Mesenchymal stem cell (in vitro differentiated cells and primary cell): ENCODE measurements around the gene RNF32.

Experiments used
- DNase-seq: peaks from one replicate; pipeline ENCODE4 v3.0.0-alpha.2; 2013
- H2AFZ ChIP-seq: one replicate; pipeline ENCODE4 v1.6.1; 2013; ENCODE audit warnings: low read depth, mild to moderate bottlenecking, control low read depth, inconsistent platforms, low read length, moderate library complexity
- H2AK5ac ChIP-seq: 2 replicates; pipeline ENCODE4 v1.6.1; 2013; ENCODE audit warnings: low read length, moderate library complexity, mild to moderate bottlenecking, inconsistent platforms; ENCODE audit not compliant: severe bottlenecking
- H2BK120ac ChIP-seq: one replicate; pipeline ENCODE4 v1.6.1; 2013; ENCODE audit warnings: low read depth, mild to moderate bottlenecking, inconsistent platforms, low read length, moderate library complexity
- H2BK12ac ChIP-seq, 2 experiments: one replicate each; pipeline ENCODE4 v1.6.1; 2013; ENCODE audit warnings: inconsistent platforms in 2 of 2, low read length in 2 of 2, mild to moderate bottlenecking in 2 of 2, moderate library complexity in 2 of 2, control low read depth in 1 of 2
- H2BK15ac ChIP-seq: one replicate; pipeline ENCODE4 v1.6.1; 2013; ENCODE audit warnings: mild to moderate bottlenecking, low read depth, inconsistent platforms; ENCODE audit not compliant: poor library complexity, severe bottlenecking
- H2BK5ac ChIP-seq: 2 replicates; pipeline ENCODE4 v1.6.1; 2013; ENCODE audit warnings: low read depth, mild to moderate bottlenecking, low read length, control low read depth, inconsistent platforms; ENCODE audit not compliant: poor library complexity, severe bottlenecking
- H3K14ac ChIP-seq, 2 experiments: one replicate each; pipeline ENCODE4 v1.6.1; 2013; ENCODE audit warnings: inconsistent platforms in 2 of 2, low read length in 2 of 2, control low read depth in 1 of 2, mild to moderate bottlenecking in 1 of 2, moderate library complexity in 1 of 2
- H3K18ac ChIP-seq, 2 experiments: one replicate each; pipeline ENCODE4 v1.6.1; 2013; ENCODE audit warnings: inconsistent platforms in 2 of 2, low read length in 2 of 2, control low read depth in 1 of 2, low read depth in 1 of 2, mild to moderate bottlenecking in 1 of 2
- H3K23ac ChIP-seq, 2 experiments: one replicate each; pipeline ENCODE4 v1.6.1; 2013; ENCODE audit warnings: inconsistent platforms in 2 of 2, low read length in 2 of 2, mild to moderate bottlenecking in 2 of 2, moderate library complexity in 2 of 2, control low read depth in 1 of 2
- H3K27ac ChIP-seq: 2 replicates; pipeline ENCODE4 v1.5.1; 2013; ENCODE audit warnings: mild to moderate bottlenecking, moderate library complexity, low read length, control low read depth, inconsistent platforms; ENCODE audit not compliant: poor library complexity, severe bottlenecking
- H3K27me3 ChIP-seq, 2 experiments: 2 replicates each; pipeline versions ENCODE4 v1.6.1 to v1.7.0; 2013; ENCODE audit warnings: low read length in 2 of 2, mild to moderate bottlenecking in 2 of 2, moderate library complexity in 2 of 2, control low read depth in 1 of 2, inconsistent platforms in 1 of 2; ENCODE audit not compliant: control insufficient read depth in 1 of 2, insufficient read depth in 1 of 2
- H3K36me3 ChIP-seq, 2 experiments: 2 replicates each; pipeline versions ENCODE4 v1.6.1 to v1.7.0; 2013; ENCODE audit warnings: low read length in 2 of 2, control low read depth in 1 of 2, inconsistent platforms in 1 of 2, low read depth in 1 of 2, mild to moderate bottlenecking in 1 of 2; ENCODE audit not compliant: insufficient read depth in 2 of 2, control insufficient read depth in 1 of 2
- H3K4ac ChIP-seq, 2 experiments: one replicate each; pipeline ENCODE4 v1.6.1; 2013; ENCODE audit warnings: inconsistent platforms in 2 of 2, low read length in 2 of 2, mild to moderate bottlenecking in 2 of 2, moderate library complexity in 2 of 2, control low read depth in 1 of 2, low read depth in 1 of 2
- H3K4me1 ChIP-seq: 2 replicates; pipeline ENCODE4 v1.6.1; 2013; ENCODE audit warnings: low read depth, low read length, control low read depth; ENCODE audit not compliant: control insufficient read depth, insufficient read depth
- H3K4me2 ChIP-seq: 2 replicates; pipeline ENCODE4 v1.6.1; 2013; ENCODE audit warnings: low read length, mild to moderate bottlenecking, inconsistent platforms; ENCODE audit not compliant: poor library complexity, severe bottlenecking
- H3K4me3 ChIP-seq, 2 experiments: 2 replicates each; pipeline versions ENCODE4 v1.5.1 to v1.7.0; 2013; ENCODE audit warnings: low read length in 2 of 2, mild to moderate bottlenecking in 2 of 2, control low read depth in 1 of 2, low read depth in 1 of 2; ENCODE audit not compliant: insufficient read depth in 1 of 2
- H3K79me1 ChIP-seq: replicated peaks from 2 replicates; pipeline ENCODE4 v1.6.1; 2013; ENCODE audit warnings: mild to moderate bottlenecking, control low read depth, low read length, inconsistent platforms; ENCODE audit not compliant: poor library complexity, severe bottlenecking
- H3K9ac ChIP-seq: 2 replicates; pipeline ENCODE4 v1.7.0; 2013; ENCODE audit warnings: mild to moderate bottlenecking, low read length, moderate library complexity
- H3K9me3 ChIP-seq: 2 replicates; pipeline ENCODE4 v1.7.0; 2013; ENCODE audit warnings: mild to moderate bottlenecking, low read length; ENCODE audit not compliant: control insufficient read depth
- H4K8ac ChIP-seq: one replicate; pipeline ENCODE4 v1.6.1; 2013; ENCODE audit warnings: inconsistent platforms, mild to moderate bottlenecking, low read length, moderate library complexity
- H4K91ac ChIP-seq: one replicate; pipeline ENCODE4 v1.6.1; 2013; ENCODE audit warnings: mild to moderate bottlenecking, low read length, inconsistent platforms
- WGBS: methylation state at CpG from one replicate; pipeline ENCODE4 v1.1.7; 2013; ENCODE audit warnings: mixed read lengths; 5-methylcytosine and 5-hydroxymethylcytosine counted together

Gene RNF32

DNA sequence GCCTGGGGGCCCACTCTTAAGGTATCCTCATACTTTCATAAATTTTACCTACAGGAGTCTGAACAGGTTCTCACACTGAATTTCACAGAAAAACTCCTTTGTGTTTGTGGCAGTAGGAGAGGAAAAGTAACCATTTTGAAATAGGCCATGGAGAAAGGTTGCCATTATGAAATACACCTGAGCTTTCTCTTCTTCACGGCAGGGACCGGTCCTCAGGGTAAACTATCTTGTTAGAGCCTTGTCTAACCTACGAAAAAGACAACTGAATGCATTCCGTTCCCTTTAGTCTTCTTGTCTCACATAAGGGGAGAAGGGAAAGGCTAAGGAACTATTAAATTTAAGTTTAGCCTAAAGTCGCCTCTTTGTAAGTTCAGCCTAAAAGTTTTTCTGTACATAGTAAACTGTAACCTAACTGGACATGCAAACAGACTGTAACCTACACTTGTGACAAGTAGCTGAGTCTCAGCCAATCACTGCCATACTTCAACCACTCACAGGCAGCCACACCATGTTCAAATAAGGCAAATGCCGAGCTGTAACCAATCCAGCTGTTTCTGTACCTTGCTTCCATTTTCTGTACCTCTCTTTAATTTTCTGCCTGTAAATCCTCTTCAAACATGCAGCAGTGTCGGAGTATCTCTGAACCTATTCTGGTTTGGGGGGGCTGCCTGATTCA, 14.2 kb upstream of the RNF32 start:
- Histone ChIP-seq H2BK15ac (no peak overlapping the region), H2BK12ac (no peak overlapping the region), H3K9ac (no peak overlapping the region), H3K18ac (no peak overlapping the region), H2BK5ac (no peak overlapping the region), H2BK120ac (no peak overlapping the region), H3K27me3 (no peaks in the 10 kb centered on the region), H3K14ac (no peak overlapping the region), H2AFZ (no peak overlapping the region), H4K8ac (no peak overlapping the region), H2AK5ac (no peak overlapping the region), H3K4me2 (no peak overlapping the region), H3K79me1 (peaks cover 5% of the 10 kb centered on the region), H4K91ac (no peak overlapping the region), H3K4me3 (no peak overlapping the region), H3K27ac (no peak overlapping the region), H3K4me1 (no peaks in the 10 kb centered on the region), H3K9me3 (peaks cover 22% of the 10 kb centered on the region), H3K23ac (no peak overlapping the region), H3K36me3 (no peaks in the 10 kb centered on the region), H3K4ac (no peak overlapping the region)
- DNase-seq: no peak
- 96% methylated on average over 7 of the region's 7 CpGs for WGBS

DNA sequence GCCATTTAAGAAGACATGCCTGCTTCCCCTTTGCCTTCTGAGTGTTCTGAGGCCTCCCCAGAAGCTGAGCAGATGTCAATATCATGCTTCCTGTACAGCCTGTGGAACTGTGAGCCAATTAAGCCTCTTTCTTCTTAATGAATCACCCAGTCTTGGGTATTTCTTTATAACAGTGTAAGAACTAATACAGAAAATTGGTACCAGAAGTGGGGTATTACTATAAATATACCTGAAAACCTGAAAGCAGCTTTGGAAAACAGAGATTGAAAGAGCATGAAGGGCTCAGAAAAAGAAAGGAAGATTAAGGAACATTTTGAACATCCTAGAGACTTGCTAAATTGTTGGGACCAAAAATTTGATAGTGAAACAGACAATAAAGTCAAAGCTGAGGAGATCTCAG, 12.0 kb upstream of the RNF32 start:
- H3K4me1 ChIP-seq: no peaks in the 10 kb centered on the region
- H3K18ac ChIP-seq: no peak overlapping the region
- H4K8ac ChIP-seq: no peak overlapping the region
- DNase-seq: no peak
- peaks cover 5% of the 10 kb centered on the region for H3K79me1 ChIP-seq
- no peak overlapping the region for H3K4me3 ChIP-seq
- no peak overlapping the region for H2AK5ac ChIP-seq
- H3K4me2 ChIP-seq: no peak overlapping the region
- no peaks in the 10 kb centered on the region for H3K36me3 ChIP-seq
- no peak overlapping the region for H2BK15ac ChIP-seq
- no peak overlapping the region for H2AFZ ChIP-seq
- no peak overlapping the region for H2BK12ac ChIP-seq
- no peaks in the 10 kb centered on the region for H3K27me3 ChIP-seq
- H4K91ac ChIP-seq: no peak overlapping the region
- H3K27ac ChIP-seq: no peak overlapping the region
- H3K9ac ChIP-seq: no peak overlapping the region
- H3K23ac ChIP-seq: no peak overlapping the region
- H3K14ac ChIP-seq: no peak overlapping the region
- peaks cover 22% of the 10 kb centered on the region for H3K9me3 ChIP-seq
- H3K4ac ChIP-seq: no peak overlapping the region
- no peak overlapping the region for H2BK120ac ChIP-seq
- H2BK5ac ChIP-seq: no peak overlapping the region

- no peak overlapping the region for H2BK12ac ChIP-seq
- H3K9ac ChIP-seq: no peak overlapping the region
- H3K36me3 ChIP-seq: no peaks in the 10 kb centered on the region
- DNase-seq: no peak
- no peak overlapping the region for H3K18ac ChIP-seq
- H3K14ac ChIP-seq: no peak overlapping the region
- H3K4me1 ChIP-seq: no peaks in the 10 kb centered on the region
- H3K4me2 ChIP-seq: no peak overlapping the region
- H3K9me3 ChIP-seq: peaks cover 22% of the 10 kb centered on the region
- WGBS: 73% methylated on average over 2 of the region's 2 CpGs
- no peak overlapping the region for H2BK5ac ChIP-seq
- no peak overlapping the region for H3K4me3 ChIP-seq
- peaks cover 5% of the 10 kb centered on the region for H3K79me1 ChIP-seq
- no peak overlapping the region for H2BK15ac ChIP-seq
- no peak overlapping the region for H4K8ac ChIP-seq
- no peak overlapping the region for H2AK5ac ChIP-seq
- H3K27me3 ChIP-seq: no peaks in the 10 kb centered on the region
- no peak overlapping the region for H3K23ac ChIP-seq
- no peak overlapping the region for H3K27ac ChIP-seq
- no peak overlapping the region for H2BK120ac ChIP-seq
- H3K4ac ChIP-seq: no peak overlapping the region
- no peak overlapping the region for H2AFZ ChIP-seq
- H4K91ac ChIP-seq: no peak overlapping the region
Measured at GRCh38 chr7:156629873-156630272, 10.7 kb upstream of the RNF32 start.

DNA sequence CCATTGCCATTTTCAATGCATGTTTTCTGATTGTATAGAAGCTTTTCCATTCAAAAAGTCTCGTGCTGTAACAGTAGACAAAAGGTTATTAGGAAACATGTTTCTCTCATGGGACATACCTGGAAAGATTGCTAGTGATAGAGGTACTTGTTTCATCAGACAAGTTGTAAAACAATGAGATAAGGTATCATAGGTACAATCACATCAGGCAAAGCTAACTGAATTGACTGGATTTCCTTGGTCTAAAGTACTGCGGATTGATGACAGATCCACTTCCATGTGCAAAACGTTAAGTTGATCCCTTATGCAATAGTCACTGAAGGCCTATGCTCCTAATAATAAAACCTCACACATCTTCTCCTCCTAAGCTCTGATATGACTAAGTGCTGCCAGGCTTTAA, 6.5 kb upstream of the RNF32 start:
- no peak for DNase-seq
- Histone ChIP-seq H3K9ac (no peak overlapping the region), H3K14ac (no peak overlapping the region), H3K36me3 (no peaks in the 10 kb centered on the region), H3K4me2 (no peak overlapping the region), H3K4ac (no peak overlapping the region), H2AFZ (no peak overlapping the region), H3K27ac (no peak overlapping the region), H4K91ac (no peak overlapping the region), H3K23ac (no peak overlapping the region), H2BK12ac (no peak overlapping the region), H2BK120ac (no peak overlapping the region), H3K4me1 (peaks cover 1% of the 10 kb centered on the region), H2BK15ac (no peak overlapping the region), H3K27me3 (no peaks in the 10 kb centered on the region), H2AK5ac (no peak overlapping the region), H3K4me3 (no peak overlapping the region), H2BK5ac (no peak overlapping the region), H3K18ac (no peak overlapping the region), H3K9me3 (peaks cover 10% of the 10 kb centered on the region), H3K79me1 (peaks cover 10% of the 10 kb centered on the region), H4K8ac (no peak overlapping the region)
- WGBS: 87% methylated on average over 3 of the region's 3 CpGs
